Measurements from ENCODE around the gene CEPT1.
"Not testable (repeated sequence)": the region's sequence is repeated elsewhere in the genome, so short reads cannot be mapped to it uniquely, and the experiment has no call there.

The CEPT1 gene

DNA sequence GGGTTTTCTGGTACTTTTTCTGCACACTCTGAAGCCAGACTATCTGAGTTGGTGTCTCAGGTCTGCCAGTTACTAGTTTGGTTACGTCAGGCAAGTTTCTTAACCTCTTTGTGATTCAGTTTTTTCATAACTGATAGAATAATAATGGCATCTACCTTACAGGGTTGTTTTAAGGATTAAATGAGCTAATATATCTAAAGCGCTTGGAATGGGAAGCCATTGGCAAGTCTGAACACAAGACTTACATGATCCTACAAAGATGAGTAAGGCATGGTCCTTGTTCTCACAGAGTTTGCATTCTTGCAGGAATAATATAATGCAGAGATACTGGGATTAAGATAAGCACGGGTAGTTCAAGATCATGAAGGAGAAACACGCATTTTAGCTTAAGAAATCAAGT, 69.6 kb downstream of the CEPT1 start:
- no peak for DNase-seq (ENCODE audit: low read depth)

DNA sequence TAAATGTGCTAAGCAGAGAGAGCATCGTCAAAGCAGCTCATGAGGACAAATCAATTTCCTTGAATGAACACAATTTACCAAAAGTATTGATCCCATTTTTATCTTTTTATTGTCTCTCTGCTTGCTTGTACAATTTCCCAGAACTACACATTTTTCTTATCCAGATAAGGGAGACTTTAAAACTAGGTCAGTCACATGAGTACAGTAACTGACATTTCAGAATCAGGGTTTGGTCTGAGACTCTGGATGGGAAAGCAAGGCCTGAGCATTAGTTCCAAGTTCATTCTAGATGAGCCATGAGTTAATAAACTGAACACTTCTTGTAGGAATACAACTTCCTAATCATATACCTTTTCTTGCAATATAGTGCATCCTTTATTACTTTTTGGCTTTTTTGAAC, 71.9 kb downstream of the CEPT1 start:
- DNase-seq (ENCODE audit: low read depth), result no peak

DNA sequence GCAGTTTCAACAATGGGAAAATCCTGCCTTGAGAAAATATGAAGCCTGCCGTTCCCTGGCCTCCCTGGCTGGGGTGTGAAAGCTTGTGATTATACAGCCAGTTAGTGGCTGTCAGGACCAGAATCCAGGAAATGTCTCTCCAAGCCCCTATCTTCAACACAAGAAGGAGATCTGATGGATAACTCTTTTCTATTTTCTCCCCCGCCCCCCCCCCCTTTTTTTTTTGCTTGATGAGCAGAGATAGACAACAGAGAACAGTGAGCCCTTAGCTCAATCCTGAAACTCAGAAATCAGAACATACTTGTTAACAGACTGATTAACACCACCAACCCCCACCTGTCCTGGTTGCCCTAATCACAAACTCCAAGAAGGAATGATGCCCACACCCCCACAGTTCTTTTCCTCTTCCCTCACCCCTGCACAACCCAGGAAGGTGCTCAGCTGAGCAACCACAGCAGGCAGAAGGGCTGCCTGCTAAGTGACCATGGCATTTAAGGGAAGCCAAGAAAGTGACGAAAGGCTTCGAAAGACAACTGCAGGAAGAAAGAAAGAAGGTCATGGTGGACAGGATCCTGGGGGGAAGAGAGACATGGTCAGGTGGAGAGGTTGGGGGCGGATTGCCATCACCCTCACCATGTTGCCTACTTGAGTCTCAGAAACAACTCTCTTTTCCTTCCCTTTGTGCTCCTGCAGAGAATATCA, 72.8 kb downstream of the CEPT1 start:
- no peak for DNase-seq (ENCODE audit: low read depth)

DNA sequence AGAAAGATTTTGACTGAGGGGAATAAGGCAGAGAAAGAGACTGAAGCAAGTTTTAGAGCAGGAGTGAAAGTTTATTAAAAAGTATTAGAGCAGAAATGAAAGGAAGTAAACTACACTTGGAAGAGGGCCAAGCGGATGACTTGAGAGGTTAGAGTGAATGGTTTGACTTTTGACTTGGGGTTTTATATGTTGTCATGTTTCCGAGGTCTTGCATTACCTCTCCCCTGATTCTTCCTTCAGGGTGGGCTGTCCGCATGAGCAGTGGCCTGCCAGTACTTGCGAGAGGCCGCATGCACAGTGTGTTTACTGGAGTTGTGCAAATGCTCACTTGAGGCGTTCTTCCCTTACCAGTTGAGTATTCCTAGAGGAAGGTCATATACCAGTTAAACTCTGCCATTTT, 73.4 kb downstream of the CEPT1 start:
- DNase-seq (ENCODE audit: low read depth), result no peak

DNA sequence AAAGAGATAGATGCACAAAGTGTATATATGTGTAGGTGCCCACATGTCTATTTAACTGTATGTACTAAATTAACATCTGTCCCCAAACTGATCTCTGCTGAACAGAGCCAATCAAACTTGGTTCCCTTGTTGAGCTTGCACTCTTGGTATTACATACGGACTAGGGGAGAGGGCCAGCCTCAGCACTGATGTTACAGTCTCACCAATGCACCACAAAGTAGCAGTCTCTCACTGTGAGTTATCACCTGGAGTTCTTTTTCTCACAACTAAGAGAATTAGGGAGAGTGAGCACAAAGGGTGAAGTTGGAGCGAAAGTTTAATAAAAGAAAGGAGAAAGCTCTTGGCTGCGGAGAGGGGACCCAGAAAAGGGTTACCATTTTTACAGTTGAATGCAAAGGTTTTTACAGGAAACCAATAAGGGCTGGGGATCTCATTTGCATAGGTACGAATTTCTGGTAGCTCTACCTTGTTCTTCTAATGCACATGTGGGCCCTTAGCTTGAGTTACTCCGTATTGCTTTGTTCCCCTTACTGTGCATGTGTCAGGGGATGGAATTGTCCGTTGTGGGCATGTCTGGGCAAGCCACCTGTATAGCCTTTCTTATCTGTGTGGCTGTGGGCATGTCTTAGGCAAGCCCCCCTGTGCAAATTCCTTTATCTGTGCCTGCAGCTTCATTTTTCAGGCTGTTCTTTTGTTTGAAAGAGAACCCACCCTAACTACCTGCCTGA, 74.2 kb downstream of the CEPT1 start:
- DNase-seq (ENCODE audit: low read depth), result no peak

DNA sequence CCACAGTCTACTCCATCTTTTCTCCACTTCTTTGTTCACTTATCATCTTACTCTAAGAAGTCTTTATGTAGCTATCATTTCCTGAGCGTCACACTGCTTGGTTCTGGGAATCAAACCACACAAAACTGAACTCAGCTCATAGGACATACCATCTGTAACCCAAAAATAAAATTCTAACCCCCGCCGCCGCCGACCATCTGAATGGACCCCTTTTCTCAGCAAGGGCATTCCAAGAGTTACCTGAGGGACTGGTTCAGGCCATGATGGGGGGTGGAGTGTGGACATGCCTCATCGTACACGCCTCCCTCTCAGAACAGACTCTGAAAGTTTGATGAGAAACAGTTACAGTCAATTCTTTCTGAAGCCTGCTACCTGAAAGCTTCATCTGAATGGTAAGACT, 74.9 kb downstream of the CEPT1 start:
- DNase-seq (ENCODE audit: low read depth), result no peak

DNA sequence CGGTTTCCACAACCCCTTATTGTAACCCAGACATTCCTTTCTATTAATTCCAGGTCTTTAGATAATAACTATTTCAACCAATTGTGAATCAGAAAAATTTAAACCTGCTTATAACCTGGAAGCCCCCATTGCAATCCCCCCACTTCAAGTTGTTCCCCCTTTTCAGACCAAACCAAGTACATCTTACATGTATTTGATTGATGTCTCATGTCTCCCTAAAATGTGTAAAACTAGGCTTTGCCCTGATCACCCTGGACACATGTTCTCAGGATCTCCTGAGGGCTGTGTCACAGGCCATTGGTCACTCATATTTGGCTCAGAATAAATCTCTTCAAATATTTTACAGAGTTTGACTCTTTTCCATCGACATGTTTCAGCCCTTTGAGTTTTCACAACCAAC, 75.3 kb downstream of the CEPT1 start:
- DNase-seq (ENCODE audit: low read depth), result not testable (repeated sequence)

DNA sequence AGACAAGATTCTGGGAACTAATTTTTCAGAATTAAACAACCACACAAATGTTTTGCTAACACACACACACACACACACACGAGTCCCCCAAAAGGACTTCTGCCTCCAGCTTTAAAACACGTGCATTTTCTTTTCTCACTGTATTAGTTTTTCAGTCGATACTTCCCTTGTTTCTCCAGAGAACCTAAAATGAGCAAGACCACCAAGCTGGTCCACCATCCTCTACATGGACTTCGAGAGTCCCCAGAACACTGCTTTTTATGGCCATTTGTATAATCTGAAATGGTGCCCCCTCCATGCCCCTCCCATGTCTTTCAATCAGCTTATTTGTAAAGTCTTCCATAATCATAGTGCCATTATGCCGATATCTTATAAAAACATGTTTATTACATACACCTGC, 76.7 kb downstream of the CEPT1 start:
- no peak for DNase-seq (ENCODE audit: low read depth)

DNA sequence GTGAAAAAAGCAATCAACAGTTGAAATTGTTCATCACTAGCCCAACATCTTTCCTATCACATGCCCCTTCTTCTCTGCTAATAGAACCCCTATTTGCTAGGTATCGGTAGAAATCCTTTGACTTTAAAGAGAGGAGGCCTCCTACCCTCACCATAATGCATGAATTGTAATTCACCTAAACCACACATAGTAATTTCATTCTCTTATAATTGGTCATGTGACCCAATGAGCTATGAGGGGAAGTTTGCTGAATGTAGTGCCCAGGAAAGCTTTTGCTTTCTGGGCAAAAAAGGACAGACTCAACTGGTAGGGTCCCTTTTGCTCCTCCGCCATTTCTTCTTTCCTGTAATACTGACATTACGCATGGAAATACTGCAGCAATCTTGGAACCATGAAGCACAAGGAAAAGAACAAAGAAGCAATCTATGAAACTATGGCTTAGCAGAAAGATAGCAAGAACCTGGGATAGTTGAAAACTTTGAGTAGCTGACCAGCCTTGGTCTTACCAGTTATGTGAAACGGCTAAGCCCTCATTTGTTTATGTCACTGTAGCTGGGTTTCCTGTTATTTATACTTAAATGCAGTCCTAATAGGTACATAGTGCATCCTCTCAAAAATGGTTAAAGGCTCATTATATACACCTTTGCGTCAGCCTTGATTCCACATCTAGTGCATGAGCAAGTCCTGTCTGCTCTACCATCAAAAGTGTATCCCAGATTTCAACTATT, 77.3 kb downstream of the CEPT1 start:
- no peak for DNase-seq (ENCODE audit: low read depth)

DNA sequence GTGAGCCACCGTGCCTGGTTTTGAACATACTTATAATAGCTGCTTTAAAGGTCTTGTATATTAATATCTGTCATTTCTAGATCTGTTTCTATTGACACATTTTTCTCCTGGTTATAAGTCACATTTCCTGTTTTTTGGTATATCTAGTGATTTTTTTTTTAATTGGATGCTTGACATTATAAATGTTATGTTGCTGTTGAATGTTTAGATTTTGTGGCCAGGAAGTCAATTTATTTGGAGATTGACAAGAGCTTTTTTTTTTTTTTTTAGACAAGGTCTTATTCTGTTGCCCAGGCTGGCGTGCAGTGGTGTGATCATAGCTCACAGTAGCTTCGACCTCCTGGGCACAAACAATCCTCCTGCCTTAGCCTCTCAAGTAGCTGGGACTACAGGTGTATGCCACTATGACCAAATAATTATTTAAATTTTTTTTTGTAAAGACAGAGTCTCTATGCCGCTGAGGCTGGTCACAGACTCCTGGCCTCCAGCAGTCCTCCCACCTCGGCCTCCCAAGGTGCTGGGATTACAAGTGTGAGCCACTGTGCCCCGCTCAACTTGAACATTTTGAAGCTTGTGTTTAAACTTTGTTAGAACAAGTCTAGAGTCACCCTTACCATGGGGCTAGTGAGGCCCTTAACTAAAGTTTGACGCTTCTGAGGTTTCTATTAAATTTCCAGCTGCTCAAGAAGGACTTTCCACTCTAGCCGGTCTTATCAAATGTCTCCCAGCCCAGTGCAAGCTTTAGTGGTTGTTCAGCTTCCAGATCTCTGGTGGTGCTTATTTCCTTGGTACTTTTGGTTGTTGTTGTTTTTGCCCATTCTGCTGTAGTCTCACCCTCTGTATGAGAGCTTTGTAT, 78.9 kb downstream of the CEPT1 start:
- no peak for DNase-seq (ENCODE audit: low read depth)

DNA sequence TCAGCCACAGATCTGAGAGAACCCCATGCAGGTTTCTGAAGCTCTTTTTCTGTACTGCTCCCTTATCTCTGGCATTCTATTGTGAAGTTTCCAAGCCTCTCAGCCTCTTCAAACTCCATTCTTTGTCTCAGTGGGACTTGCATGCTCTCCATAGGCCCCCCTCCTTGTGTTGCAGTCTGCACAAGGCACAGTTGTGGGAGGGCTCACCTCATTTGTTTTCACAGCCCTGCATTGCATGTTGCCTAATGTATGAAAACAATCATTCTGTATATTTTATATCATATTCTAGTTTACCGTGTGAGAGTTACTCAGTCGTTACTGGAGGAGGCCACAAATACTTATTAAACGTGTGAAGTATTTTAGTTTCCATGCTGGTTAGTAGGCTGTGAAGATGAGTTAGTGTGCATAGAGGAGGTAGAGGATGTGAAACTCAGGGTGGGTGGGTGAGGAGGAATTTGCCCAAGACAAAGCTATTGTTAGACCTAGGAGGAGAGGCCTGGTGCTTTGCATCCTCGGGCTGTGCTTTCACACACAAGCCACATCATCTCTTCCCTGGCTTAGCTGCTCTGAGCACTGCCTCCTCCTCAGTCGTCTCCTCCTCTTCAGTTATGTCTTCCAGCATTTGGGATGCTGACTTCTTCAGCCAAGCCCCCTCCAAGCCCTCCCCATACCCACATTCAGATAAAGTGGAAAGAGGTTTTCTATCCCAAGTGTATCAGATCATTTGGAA, 79.7 kb downstream of the CEPT1 start:
- no peak for DNase-seq (ENCODE audit: low read depth)

DNA sequence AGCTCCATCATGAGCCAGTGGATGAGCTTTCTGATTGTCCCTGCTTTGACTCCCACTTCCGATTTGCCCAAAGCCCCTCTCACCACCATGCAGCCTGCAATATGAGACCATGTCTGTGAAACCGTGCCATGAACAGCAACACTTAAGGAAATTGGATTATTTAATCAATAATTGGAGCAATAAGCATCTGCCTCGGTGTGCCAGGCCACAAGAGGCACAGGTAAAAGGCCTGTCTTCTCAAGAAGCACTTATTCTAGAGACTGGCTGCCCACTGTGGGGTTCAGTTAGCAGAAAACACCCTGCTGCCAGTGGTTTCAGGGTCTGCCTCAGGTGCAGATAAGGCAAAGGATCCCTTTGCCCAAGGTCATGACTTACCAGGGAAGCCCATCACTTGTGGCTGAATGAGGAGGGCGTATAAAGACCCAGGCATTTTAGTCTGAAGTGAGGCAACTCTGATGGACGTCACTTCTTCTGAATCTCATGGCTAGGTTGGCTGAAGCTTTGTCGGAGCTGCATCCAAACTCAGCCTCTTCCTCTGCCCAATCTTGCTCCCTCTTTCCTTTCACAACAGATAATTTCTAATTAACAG, 80.4 kb downstream of the CEPT1 start:
- DNase-seq (ENCODE audit: low read depth), result no peak

DNA sequence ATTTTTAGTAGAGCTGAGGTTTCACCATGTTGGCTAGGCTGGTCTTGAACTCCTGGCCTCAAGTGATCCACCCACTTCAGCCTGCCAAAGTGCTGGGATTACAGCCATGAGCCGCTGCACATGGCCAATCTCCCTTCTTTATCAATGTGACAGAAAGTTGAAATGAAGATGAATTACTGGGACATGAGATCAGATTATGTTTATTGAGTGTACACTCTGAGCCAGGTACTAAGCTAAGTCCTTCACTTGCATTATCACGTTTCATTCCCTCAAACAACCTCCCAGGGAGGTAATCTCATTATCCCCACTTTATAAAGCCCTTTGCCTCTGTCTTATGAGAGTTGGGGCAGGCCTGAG, 81.2 kb downstream of the CEPT1 start:
- no peak for DNase-seq (ENCODE audit: low read depth)

DNA sequence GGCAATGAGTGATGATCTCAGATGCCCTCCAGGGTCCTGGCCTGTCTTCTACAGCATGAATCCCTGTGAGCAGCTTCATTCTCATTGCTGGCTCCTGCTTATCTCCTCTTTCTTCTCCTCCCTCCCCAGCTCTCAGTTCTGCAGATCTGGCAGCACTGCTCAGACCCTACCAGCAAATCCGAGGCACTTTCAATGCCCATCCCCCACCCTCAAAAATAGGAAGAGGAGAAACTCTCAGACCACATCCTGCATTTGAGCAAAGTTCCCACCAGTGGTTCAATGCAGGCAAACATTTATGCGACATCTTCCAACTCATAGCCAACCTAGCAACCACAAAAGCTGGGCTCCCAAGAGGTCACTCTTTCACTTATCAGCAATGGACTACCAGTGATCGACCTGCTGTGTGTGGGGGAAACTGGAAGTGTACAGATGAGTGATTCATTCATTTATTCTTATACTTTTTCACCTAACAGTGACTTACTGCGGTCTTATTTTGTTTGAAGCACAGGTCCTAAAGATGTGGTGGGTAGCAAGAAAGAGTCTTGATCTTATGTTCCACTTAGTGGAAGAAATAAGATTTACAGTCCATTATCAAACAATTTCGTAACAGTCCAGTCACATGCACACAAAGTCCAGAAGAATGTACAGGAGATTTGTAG, 81.7 kb downstream of the CEPT1 start:
- no peak for DNase-seq (ENCODE audit: low read depth)

DNA sequence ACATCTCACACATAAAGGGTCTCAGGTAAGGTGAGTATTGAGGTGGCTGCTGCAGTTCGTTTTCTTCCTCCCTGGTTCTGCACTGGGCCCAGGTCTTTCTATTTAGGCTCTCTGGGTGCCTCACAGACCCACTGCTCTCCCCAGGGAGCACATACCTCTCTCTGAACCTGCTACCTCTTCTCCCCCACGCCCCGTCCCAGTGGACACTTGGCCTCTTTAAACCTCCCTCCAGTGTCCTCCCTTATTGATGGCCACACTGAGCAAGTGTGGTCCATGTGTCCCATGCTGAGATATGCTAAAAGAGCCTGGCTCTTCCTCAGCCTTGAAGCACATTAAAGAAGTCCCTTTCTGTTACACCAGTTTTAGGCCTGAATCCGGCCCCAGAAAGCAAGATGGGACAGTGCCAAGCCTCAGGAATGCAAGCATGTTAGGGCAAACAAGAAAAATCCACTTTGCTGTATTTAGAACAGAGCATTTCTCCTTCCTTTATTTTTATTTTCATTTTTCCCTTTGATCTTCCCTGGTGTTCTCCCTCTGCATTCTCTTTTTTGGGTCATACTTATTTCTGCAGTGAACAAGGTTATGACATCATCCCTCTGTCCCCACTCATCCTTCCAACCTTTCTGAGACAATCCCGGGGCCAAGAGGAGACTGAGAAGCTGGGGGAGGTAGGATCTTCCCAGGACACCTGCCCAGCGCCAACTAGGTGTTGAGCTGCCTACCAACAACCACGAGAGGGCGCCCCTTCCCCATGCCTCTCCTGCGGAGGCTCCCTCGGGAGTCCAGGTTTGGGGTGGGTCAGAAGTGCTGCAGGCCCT, 82.5 kb downstream of the CEPT1 start:
- DNase-seq (ENCODE audit: low read depth), result peak; percentile 65

DNA sequence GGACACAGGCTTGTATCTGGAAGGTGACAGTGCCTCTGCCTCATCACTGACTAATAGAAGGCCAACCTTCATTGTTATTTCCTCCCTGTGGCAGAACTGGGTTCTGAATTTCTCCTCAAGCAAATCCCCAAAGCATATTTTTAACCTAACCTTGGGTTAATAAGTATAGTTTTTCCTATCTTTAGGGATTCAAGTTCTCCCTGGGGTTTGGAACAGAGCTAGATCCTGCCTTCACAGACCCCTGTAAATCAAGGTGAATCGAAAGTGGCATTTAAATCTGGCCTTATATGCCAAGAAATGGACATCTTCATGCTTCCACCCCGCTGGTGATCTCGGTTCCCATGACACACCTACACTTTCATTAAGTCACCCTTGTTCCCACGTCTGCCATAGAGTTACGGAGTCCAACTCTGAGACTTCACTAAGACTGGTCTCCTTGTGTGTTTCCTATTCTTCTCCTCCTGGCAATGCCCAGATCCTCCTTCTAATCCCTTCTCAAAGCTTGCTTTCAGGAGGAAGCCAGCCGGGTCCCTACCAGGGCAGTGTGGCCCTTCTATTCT, 83.2 kb downstream of the CEPT1 start:
- no peak for DNase-seq (ENCODE audit: low read depth)

DNA sequence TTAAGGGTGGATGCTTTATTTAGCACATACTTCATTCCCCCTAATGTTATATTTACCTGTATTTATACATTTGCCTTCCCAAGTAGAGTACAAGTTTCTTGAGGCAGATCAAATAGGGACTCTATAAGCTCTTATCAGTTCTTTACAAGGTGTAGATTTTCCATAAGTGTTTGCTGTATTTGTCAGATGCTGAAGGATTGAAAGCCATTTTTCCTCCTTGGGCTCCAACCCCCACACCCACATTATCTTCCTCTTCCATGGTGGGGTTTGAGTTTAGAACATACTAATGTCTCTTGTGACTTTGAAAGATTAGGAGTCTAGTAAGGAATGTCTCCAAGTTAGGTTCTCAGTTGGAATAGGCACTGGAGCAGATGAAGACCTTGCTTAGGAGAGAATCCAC, 85.1 kb downstream of the CEPT1 start:
- DNase-seq (ENCODE audit: low read depth), result no peak

DNA sequence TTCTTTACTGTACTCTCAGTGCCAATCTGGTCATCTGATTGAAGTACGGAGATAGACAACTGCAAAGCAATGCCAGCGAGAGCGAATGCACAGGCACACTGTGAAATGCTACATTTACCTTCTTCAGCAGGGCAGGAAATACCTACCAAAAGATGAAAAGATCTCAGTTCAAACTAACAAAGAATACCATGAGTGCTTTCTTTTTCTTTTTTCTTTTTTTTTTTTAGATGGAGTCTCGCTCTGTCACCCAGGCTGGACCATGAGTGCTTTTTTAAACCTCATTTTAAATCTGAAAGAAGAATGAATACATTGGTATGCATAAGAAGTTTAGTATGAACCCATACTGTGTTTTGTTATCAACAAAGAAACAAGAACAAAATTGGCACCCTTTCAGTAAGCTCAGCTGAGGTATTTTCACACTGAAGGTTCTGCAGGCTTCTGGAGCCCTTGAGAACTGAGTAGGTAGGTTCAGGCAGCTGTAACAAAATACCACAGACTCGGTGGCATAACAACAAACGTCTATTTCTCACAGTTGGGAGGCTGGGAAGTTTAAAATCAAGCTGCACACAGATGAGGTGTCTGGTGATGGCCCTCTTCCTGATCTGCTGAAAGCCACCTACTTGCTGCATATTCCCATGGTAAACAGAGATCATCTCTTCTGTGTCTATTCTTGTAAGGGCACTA, 85.8 kb downstream of the CEPT1 start:
- DNase-seq (ENCODE audit: low read depth), result no peak

DNA sequence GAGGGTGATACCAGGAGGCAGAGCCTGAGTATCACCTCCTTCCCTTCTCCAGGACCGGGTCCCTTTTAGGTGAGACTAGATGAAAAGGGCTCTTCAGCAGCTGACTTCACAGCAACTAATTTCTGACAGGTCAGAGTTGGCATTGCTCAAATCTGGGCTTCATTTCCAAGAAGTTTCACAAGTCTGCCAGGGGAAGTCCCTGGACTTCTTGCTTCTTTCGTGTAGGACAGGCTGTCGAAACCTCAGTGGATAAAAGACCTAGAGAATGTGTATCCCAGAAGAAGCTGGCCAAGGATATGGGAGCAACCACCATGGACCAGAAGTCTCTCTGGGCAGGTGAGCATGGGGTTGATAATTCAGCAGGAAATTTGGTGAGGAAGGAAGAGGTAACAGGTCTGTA, 87.4 kb downstream of the CEPT1 start, which contains the start of gene CHI3L2:
TSS of gene CHI3L2 (plus strand) at position 280 of the 400 bp plus-strand sequence. CDS start at position 297, 17 bp downstream.
- no peak for DNase-seq (ENCODE audit: low read depth)

Data from activated T-helper 1 cell treated with Interleukin-2 at 50 U/mL for 16 hours (primary cell).